GM23338 (cell line): ENCODE results near the gene RTL1. TPM values are rescaled to one million over a fixed set of nuclear protein-coding genes. Genes with fewer than 3 reads are reported as not detected.

ENCODE experiments used
- ATAC-seq: fragments of 200-7000 bp; cut with Tn5 transposase; 3 replicates; pipeline ENCODE4 v1.9.1; 2020
- DNase-seq: peaks from one replicate; pipeline ENCODE4 v3.0.0-alpha.2; 2015; ENCODE audit warnings: low spot score
- H2AFZ ChIP-seq: fragments of 200-600 bp; sonication (generic); 2 replicates; pipeline ENCODE4 v1.8.0; 2016; ENCODE audit warnings: antibody characterized with exemption, mild to moderate bottlenecking, moderate library complexity
- H3F3A ChIP-seq: fragments of 200-600 bp; sonication (generic); replicated peaks from 2 replicates; pipeline ENCODE4 v1.8.0; 2017; ENCODE audit warnings: antibody characterized with exemption, mixed run types, low read depth
- H3K27ac ChIP-seq: fragments of 200-600 bp; sonication (generic); 2 replicates; pipeline ENCODE4 v1.6.1; 2016; ENCODE audit warnings: low read depth
- H3K27me3 ChIP-seq: fragments of 200-600 bp; sonication (generic); 2 replicates; pipeline ENCODE4 v1.8.0; 2016; ENCODE audit warnings: mild to moderate bottlenecking, mixed run types, moderate library complexity; ENCODE audit not compliant: insufficient read depth
- H3K36me3 ChIP-seq: fragments of 200-600 bp; sonication (generic); 2 replicates; pipeline ENCODE4 v1.8.0; 2016; ENCODE audit warnings: mild to moderate bottlenecking; ENCODE audit not compliant: insufficient read depth
- H3K4me1 ChIP-seq: fragments of 200-600 bp; sonication (generic); 2 replicates; pipeline ENCODE4 v1.8.0; 2016; ENCODE audit warnings: mild to moderate bottlenecking, moderate library complexity; ENCODE audit not compliant: insufficient read depth
- H3K4me2 ChIP-seq: fragments of 200-600 bp; sonication (generic); 2 replicates; pipeline ENCODE4 v1.7.1; 2017; ENCODE audit warnings: mixed run types
- H3K4me3 ChIP-seq: fragments of 200-600 bp; sonication (generic); 2 replicates; pipeline ENCODE4 v1.6.1; 2016; ENCODE audit warnings: mixed run types
- H3K79me2 ChIP-seq: fragments of 200-600 bp; sonication (generic); replicated peaks from 2 replicates; pipeline ENCODE4 v1.8.0; 2017; ENCODE audit warnings: mild to moderate bottlenecking; ENCODE audit not compliant: insufficient read depth
- H3K9me2 ChIP-seq: fragments of 200-600 bp; sonication (generic); 2 replicates; pipeline ENCODE4 v1.8.0; 2017; ENCODE audit not compliant: insufficient read depth
- H4K20me1 ChIP-seq: fragments of 200-600 bp; sonication (generic); replicated peaks from 2 replicates; pipeline ENCODE4 v1.8.0; 2017; ENCODE audit warnings: mild to moderate bottlenecking; ENCODE audit not compliant: insufficient read depth
- H3K27ac Mint-ChIP-seq: 2 replicates; pipeline ENCODE4 v1.8.0; 2020; ENCODE audit warnings: inconsistent platforms, mild to moderate bottlenecking, moderate library complexity, mixed read lengths
- H3K27me3 Mint-ChIP-seq: 3 replicates; pipeline ENCODE4 v1.8.0; 2022; ENCODE audit warnings: low read depth, mild to moderate bottlenecking, moderate library complexity, mixed read lengths, inconsistent platforms; ENCODE audit not compliant: insufficient read depth, poor library complexity
- H3K36me3 Mint-ChIP-seq: 3 replicates; pipeline ENCODE4 v1.8.0; 2021; ENCODE audit warnings: low read depth, mild to moderate bottlenecking, inconsistent platforms, moderate library complexity, mixed read lengths
- H3K4me1 Mint-ChIP-seq: 3 replicates; pipeline ENCODE4 v1.8.0; 2020; ENCODE audit warnings: mild to moderate bottlenecking, inconsistent platforms, mixed read lengths
- H3K4me3 Mint-ChIP-seq: 3 replicates; pipeline ENCODE4 v1.8.0; 2021; ENCODE audit warnings: moderate library complexity, mild to moderate bottlenecking, inconsistent platforms, mixed read lengths
- H3K9me3 Mint-ChIP-seq: 3 replicates; pipeline ENCODE4 v1.8.0; 2020; ENCODE audit warnings: moderate library complexity, mild to moderate bottlenecking, inconsistent platforms, mixed read lengths
- CREB1 ChIP-seq: fragments of 250-450 bp; sonication (Bioruptor Pico); IDR thresholded peaks from 2 replicates; pipeline ENCODE4 v1.5.0; 2020; ENCODE audit warnings: low read depth, mild to moderate bottlenecking, moderate library complexity
- EZH2 ChIP-seq: fragments of 200-600 bp; sonication (generic); IDR thresholded peaks from one replicate; pipeline ENCODE4 v1.8.0; 2017; ENCODE audit warnings: antibody characterized with exemption, mild to moderate bottlenecking, low read depth; ENCODE audit not compliant: unreplicated experiment
- EZH2phosphoT487 ChIP-seq: fragments of 200-600 bp; sonication (generic); IDR thresholded peaks from one replicate; pipeline ENCODE4 v1.8.1; 2018; ENCODE audit warnings: antibody characterized with exemption; ENCODE audit not compliant: unreplicated experiment
- JUNB ChIP-seq: IDR thresholded peaks from one replicate; pipeline ENCODE4 v1.6.1; 2016; ENCODE audit warnings: antibody characterized with exemption; ENCODE audit not compliant: unreplicated experiment
- NANOG ChIP-seq: IDR thresholded peaks from 2 replicates; pipeline ENCODE4 v1.6.1; 2016; ENCODE audit warnings: antibody characterized with exemption, borderline replicate concordance
- POLR2AphosphoS5 ChIP-seq: IDR thresholded peaks from 2 replicates; pipeline ENCODE4 v1.6.1; 2016; ENCODE audit warnings: antibody characterized with exemption, low read depth
- REST ChIP-seq: IDR thresholded peaks from one replicate; pipeline ENCODE4 v1.6.1; 2018; ENCODE audit warnings: antibody characterized with exemption; ENCODE audit not compliant: unreplicated experiment
- STAT1 ChIP-seq: IDR thresholded peaks from one replicate; pipeline ENCODE4 v1.6.1; 2016; ENCODE audit warnings: antibody characterized with exemption; ENCODE audit not compliant: unreplicated experiment
- ZNF114 ChIP-seq: fragments of 250-450 bp; sonication (Bioruptor Pico); IDR thresholded peaks from 2 replicates; pipeline ENCODE4 v1.5.0; 2020; ENCODE audit warnings: mild to moderate bottlenecking, moderate library complexity
- ZNF331 ChIP-seq: fragments of 250-450 bp; sonication (Bioruptor Pico); IDR thresholded peaks from 2 replicates; pipeline ENCODE4 v1.5.0; 2020; ENCODE audit warnings: low read depth, mild to moderate bottlenecking, moderate library complexity
- ZNF462 ChIP-seq: fragments of 250-450 bp; sonication (Bioruptor Pico); IDR thresholded peaks from 2 replicates; pipeline ENCODE4 v1.5.0; 2020; ENCODE audit warnings: mild to moderate bottlenecking, moderate library complexity
- polyA plus RNA-seq: library from polyadenylated mRNA; unstranded; fragments of >200 nt; fragmentation: Nextera tagmentation; extraction: Ambion mirVana; gene quantifications from 2 replicates; pipeline ENCODE4 v1.2.1, GENCODE V29; 2016
- total RNA-seq: library from RNA; depleted of rRNA; stranded (reverse); fragments of >200 nt; shearing (Covaris generic); gene quantifications from 2 replicates; pipeline ENCODE4 v1.2.3, GENCODE V29; 2014
- TF ChIP-seq, protein P1 (sequence below): IDR thresholded peaks from 2 replicates; pipeline ENCODE4 v1.6.1; 2016; ENCODE audit warnings: antibody characterized with exemption

RTL1 gene
- total and polyA plus RNA-seq, 2 experiments from 2014 or later: not detected

DNA sequence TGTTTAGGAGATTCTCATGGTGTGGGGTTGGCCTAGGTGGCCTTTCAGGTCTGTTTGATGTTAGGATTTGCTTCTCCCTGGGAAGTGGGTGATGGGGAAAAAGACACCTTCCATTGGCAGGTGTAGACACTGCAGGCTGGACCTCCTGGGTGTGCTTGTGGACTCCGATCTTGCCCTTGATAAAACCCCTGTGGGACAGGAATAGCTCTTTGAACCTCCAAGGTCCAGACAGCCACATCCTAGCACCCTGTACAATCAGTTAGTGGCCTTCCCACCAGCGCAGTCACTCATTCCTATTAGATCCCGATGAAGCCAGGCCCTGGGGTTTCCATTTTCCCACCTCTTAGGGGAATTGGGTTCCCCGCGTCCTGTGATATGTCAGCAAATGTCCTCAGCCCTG is 49.1 kb downstream of the RTL1 start (continued):
- TF ChIP-seq ZNF331 (CRISPR knock-in tag) (no peak), POLR2AphosphoS5 (no peak), CREB1 (CRISPR knock-in tag) (no peak), STAT1 (no peak), EZH2 (no peak), ZNF114 (CRISPR knock-in tag) (no peak), NANOG (no peak)
- TF ChIP-seq, protein P1, sequence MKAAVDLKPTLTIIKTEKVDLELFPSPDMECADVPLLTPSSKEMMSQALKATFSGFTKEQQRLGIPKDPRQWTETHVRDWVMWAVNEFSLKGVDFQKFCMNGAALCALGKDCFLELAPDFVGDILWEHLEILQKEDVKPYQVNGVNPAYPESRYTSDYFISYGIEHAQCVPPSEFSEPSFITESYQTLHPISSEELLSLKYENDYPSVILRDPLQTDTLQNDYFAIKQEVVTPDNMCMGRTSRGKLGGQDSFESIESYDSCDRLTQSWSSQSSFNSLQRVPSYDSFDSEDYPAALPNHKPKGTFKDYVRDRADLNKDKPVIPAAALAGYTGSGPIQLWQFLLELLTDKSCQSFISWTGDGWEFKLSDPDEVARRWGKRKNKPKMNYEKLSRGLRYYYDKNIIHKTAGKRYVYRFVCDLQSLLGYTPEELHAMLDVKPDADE: no peak

- Mint-ChIP-seq H3K27ac (no peak overlapping the region), H3K4me1 (no peaks in the 10 kb centered on the region; the same call in 2 of the 3 replicates), H3K9me3 (no peaks in the 10 kb centered on the region), H3K4me3 (no peak overlapping the region), H3K36me3 (no peaks in the 10 kb centered on the region), H3K27me3 (no peaks in the 10 kb centered on the region)
- ATAC-seq (no peak), DNase-seq (no peak)
- Histone ChIP-seq H3K4me2 (no peak overlapping the region), H2AFZ (no peak overlapping the region), H3K27me3 (no peaks in the 10 kb centered on the region), H4K20me1 (no peaks in the 10 kb centered on the region), H3K79me2 (no peaks in the 10 kb centered on the region), H3K9me2 (no peaks in the 10 kb centered on the region), H3K4me3 (no peak overlapping the region), H3K27ac (no peak overlapping the region), H3K4me1 (no peaks in the 10 kb centered on the region), H3K36me3 (no peaks in the 10 kb centered on the region), H3F3A (no peaks in the 10 kb centered on the region)
- TF ChIP-seq, protein P1: no peak
- no peak for TF ChIP-seq EZH2
- no peak for TF ChIP-seq EZH2phosphoT487
- no peak for TF ChIP-seq CREB1 (CRISPR knock-in tag)
- no peak for TF ChIP-seq STAT1
- TF ChIP-seq REST: no peak
- no peak for TF ChIP-seq ZNF114 (CRISPR knock-in tag)
- TF ChIP-seq ZNF462 (CRISPR knock-in tag): no peak
- TF ChIP-seq JUNB: no peak
- no peak for TF ChIP-seq NANOG
- no peak for TF ChIP-seq POLR2AphosphoS5
Measured at GRCh38 chr14:100851946-100852620, 51.4 kb downstream of the RTL1 start.
